Heart left ventricle (tissue), 16 donors: ENCODE results near the gene GPC3. TPM values are rescaled to one million over a fixed set of nuclear protein-coding genes. Genes with fewer than 3 reads are reported as not detected.

Experiments
- ATAC-seq, 4 donors: fragments of 200-7000 bp; cut with Tn5 transposase; one replicate each; pipeline ENCODE4 v1.9.1; 2020 to 2022; ENCODE audit warnings: moderate library complexity in 4 of 4, mild to moderate bottlenecking in 3 of 4, moderate number of reproducible peaks in 1 of 4
- DNase-seq, 5 donors: peaks; one replicate each; pipeline ENCODE4 v3.0.0-alpha.2; 2020
- H3K27ac ChIP-seq, 12 donors: fragments of 200-600 bp; sonication (generic) in 4 of 12; one replicate each; pipeline versions ENCODE4 v1.5.0 to v1.8.0; 2016 to 2022; ENCODE audit warnings: mild to moderate bottlenecking in 2 of 12
- H3K27me3 ChIP-seq, 9 donors: fragments of 200-600 bp; sonication (generic) in 2 of 9; one replicate each; pipeline versions ENCODE4 v1.5.1 to v1.8.0; 2016 to 2022; ENCODE audit warnings: mild to moderate bottlenecking in 3 of 9
- H3K36me3 ChIP-seq, 9 donors: fragments of 200-600 bp; sonication (generic) in 2 of 9; one replicate each; pipeline versions ENCODE4 v1.5.0 to v1.8.0; 2018 to 2022; ENCODE audit warnings: mild to moderate bottlenecking in 2 of 9
- H3K4me1 ChIP-seq, 12 donors: fragments of 200-600 bp; sonication (generic) in 4 of 12; one replicate each; pipeline versions ENCODE4 v1.5.0 to v1.8.0; 2016 to 2022; ENCODE audit warnings: mild to moderate bottlenecking in 3 of 12
- H3K4me3 ChIP-seq, 12 donors: fragments of 200-600 bp; sonication (generic) in 4 of 12; one replicate each; pipeline versions ENCODE4 v1.5.0 to v1.8.0; 2017 to 2022; ENCODE audit warnings: mild to moderate bottlenecking in 9 of 12, moderate library complexity in 4 of 12
- H3K9me3 ChIP-seq, 12 donors: fragments of 200-600 bp; sonication (generic) in 4 of 12; one replicate each; pipeline versions ENCODE4 v1.5.0 to v1.8.0; 2016 to 2022; ENCODE audit warnings: mild to moderate bottlenecking in 1 of 12
- CTCF ChIP-seq, 12 donors: fragments of 200-600 bp; sonication (generic) in 4 of 12; IDR thresholded peaks; one replicate each; pipeline versions ENCODE4 v1.5.0 to v1.8.0; 2018 to 2022; ENCODE audit warnings: antibody characterized with exemption in 12 of 12, mild to moderate bottlenecking in 5 of 12
- POLR2A ChIP-seq, 2 donors: fragments of 450-650 bp; IDR thresholded peaks; one replicate each; pipeline ENCODE4 v1.6.1; 2017; ENCODE audit warnings: antibody characterized with exemption in 2 of 2, mild to moderate bottlenecking in 2 of 2, moderate library complexity in 2 of 2
- WGBS, 4 donors: extraction: QIAGEN DNeasy Blood & Tissue Kit in 2 of 4; methylation state at CpG; one replicate each; pipeline versions ENCODE4 v1.1.5 to v1.1.7; 2013 to 2018; 5-methylcytosine and 5-hydroxymethylcytosine counted together
- intact Hi-C, 10 donors: fragments of 100-400 bp; cut with DNase I; formaldehyde crosslinking; loops; one replicate each; pipeline versions ENCODE4 v1.11.1 to v1.14.2; 2022
- polyA plus RNA-seq, 2 donors: library from polyadenylated mRNA; stranded (reverse); fragments of 200-250 nt; gene quantifications; one replicate each; pipeline ENCODE4 v1.2.3, GENCODE V29; 2013
- total RNA-seq, 9 donors: library from RNA; depleted of rRNA in 2 of 9; stranded (reverse); fragments of >200 nt in 2 of 9; fragmentation: NEBNext Ultra II Directional in 3 of 9; extraction: Animal tissue kit (Norgen Biotek cat#: 25700) in 3 of 9; gene quantifications; one replicate each; pipeline versions ENCODE4 v1.1.0 to v1.2.4, GENCODE V29; 2016 to 2023
- donor health status: ischemic (EF 13 %, LVEDD 7.1; RV severe dilation, severe dysfunction).
- donor health status: healthy with polysubstance abuse.
- donor health status: DM: no; HTN: yes; CAD: no.
- donor health status: DM: no; HTN: no; CAD: no.
- donor health status: ischemic (EF 25% LVEDD 6.9; RV normal size, moderate dysfunction).
- donor health status: ischemic (EF 25% LVEDD 5.7; RV mildly dilated, moderate dysfunction).
- donor health status: healthy.
- donor health status: DM: yes; HTN: yes; CAD: no.
- donor health status: ischemic (EF 35%, LVEDD 5.7; RV mildly dilated, moderate dysfunction).
- donor health status: nonischemic (EF 11% LVEDD 7.7; RV severe dilation, severe dysfunction).
- donor health status: DM: yes; HTN: yes; CAD: no.
- donor health status: PGD.
- donor health status: ischemic (EF 29% LVEDD 5.4; RV normal size, mild dysfunction).
- donor health status: nonischemic (EF 23%, LVEDD 6.1; RV moderate dilation, normal function).

Gene GPC3
- total and polyA plus RNA-seq, 11 donors = 0.19 to 16.9 (median 2.8) TPM

- no peak for TF ChIP-seq CTCF (IDR thresholded peaks at IDR 0.05)
- TF ChIP-seq POLR2A (IDR thresholded peaks at IDR 0.05) = no peak
- intact Hi-C loops = no loop called here
Observed at GRCh38 chrX:133706890-133707289, 278.5 kb downstream of the GPC3 start.

GRCh38 chrX:133702230-133702629 lies 283.2 kb downstream of the GPC3 start:
- Histone ChIP-seq H3K27me3 (peaks cover 0 to 31% (median 0%) of the 10 kb centered on the region in 9 donors), H3K9me3 (no peaks in the 10 kb centered on the region), H3K36me3 (no peaks in the 10 kb centered on the region), H3K27ac (no peak overlapping the region), H3K4me3 (no peak overlapping the region), H3K4me1 (no peaks in the 10 kb centered on the region)
- no peak for ATAC-seq
- TF ChIP-seq POLR2A (IDR thresholded peaks at IDR 0.05) = no peak
- TF ChIP-seq CTCF (IDR thresholded peaks at IDR 0.05) = no peak
- no peak for DNase-seq
- intact Hi-C loops = no loop called here

More at GRCh38 chrX:133706890-133707289, 278.5 kb downstream of the GPC3 start:
- Histone ChIP-seq H3K4me3 (no peak overlapping the region), H3K27me3 (peaks cover 0 to 29% (median 0%) of the 10 kb centered on the region in 9 donors), H3K36me3 (no peaks in the 10 kb centered on the region), H3K9me3 (no peaks in the 10 kb centered on the region), H3K27ac (no peak overlapping the region), H3K4me1 (no peaks in the 10 kb centered on the region)
- ATAC-seq (no peak), DNase-seq (no peak)
- 91 to 98% (median 94%) methylated on average over 1 of the region's 1 CpG for WGBS, 4 donors

- Histone ChIP-seq H3K36me3 (no peaks in the 10 kb centered on the region), H3K4me1 (no peaks in the 10 kb centered on the region), H3K27me3 (peaks cover 0 to 31% (median 0%) of the 10 kb centered on the region in 9 donors), H3K9me3 (no peaks in the 10 kb centered on the region), H3K4me3 (no peak overlapping the region), H3K27ac (no peak overlapping the region)
- DNase-seq (no peak), ATAC-seq (no peak)
- TF ChIP-seq POLR2A (IDR thresholded peaks at IDR 0.05) = no peak
- no peak for TF ChIP-seq CTCF (IDR thresholded peaks at IDR 0.05)
- intact Hi-C loops = no loop called here
- WGBS, 4 donors = 69 to 92% (median 80%) methylated on average over 7 of the region's 7 CpGs
Observed at GRCh38 chrX:133699023-133699728, 286.2 kb downstream of the GPC3 start.

GRCh38 chrX:133698298-133698697 lies 287.1 kb downstream of the GPC3 start:
- 28 to 49% (median 39%) methylated on average over 2 of the region's 2 CpGs for WGBS, 4 donors
- Histone ChIP-seq H3K4me1 (no peaks in the 10 kb centered on the region), H3K4me3 (no peak overlapping the region), H3K27ac (no peak overlapping the region), H3K27me3 (peaks cover 0 to 38% (median 0%) of the 10 kb centered on the region in 9 donors), H3K9me3 (no peaks in the 10 kb centered on the region), H3K36me3 (no peaks in the 10 kb centered on the region)
- DNase-seq (no peak), ATAC-seq (no peak)
- peak in 1 of 12 donors; percentile 17 for TF ChIP-seq CTCF (IDR thresholded peaks at IDR 0.05)
- TF ChIP-seq POLR2A (IDR thresholded peaks at IDR 0.05) = no peak
- intact Hi-C loops = no loop called here
